HepG2 (cell line): Measurements from ENCODE around the gene CARD16. TPM values are rescaled to one million over a fixed set of nuclear protein-coding genes. Genes with fewer than 3 reads are reported as not detected.

Source experiments
- AHR ChIP-seq: IDR thresholded peaks from 2 replicates; pipeline ENCODE4 v1.6.1; 2018; ENCODE audit warnings: missing genetic modification reagents, missing compliant biosample characterization
- ELF3 ChIP-seq: IDR thresholded peaks from 2 replicates; pipeline ENCODE4 v1.6.1; 2016; ENCODE audit warnings: missing genetic modification reagents, missing compliant biosample characterization
- FOSL1 ChIP-seq: sonication (generic); formaldehyde crosslinking; IDR thresholded peaks from 2 replicates; pipeline ENCODE4 v1.9.0; 2021; ENCODE audit warnings: missing genetic modification reagents, borderline replicate concordance
- FOXJ3 ChIP-seq: sonication (generic); formaldehyde crosslinking; IDR thresholded peaks from 2 replicates; pipeline ENCODE4 v1.4.0; 2020; ENCODE audit warnings: missing genetic modification reagents, mild to moderate bottlenecking, borderline replicate concordance
- HOXA9 ChIP-seq: sonication (generic); formaldehyde crosslinking; IDR thresholded peaks from 2 replicates; pipeline ENCODE4 v1.8.1; 2022; ENCODE audit warnings: missing genetic modification reagents, mild to moderate bottlenecking, moderate library complexity, borderline replicate concordance
- PHF20 ChIP-seq: sonication (generic); formaldehyde crosslinking; IDR thresholded peaks from 2 replicates; pipeline ENCODE4 v1.5.0; 2020; ENCODE audit warnings: mild to moderate bottlenecking, missing genetic modification reagents
- RARG ChIP-seq: sonication (generic); formaldehyde crosslinking; IDR thresholded peaks from 2 replicates; pipeline ENCODE4 v1.4.0; 2020; ENCODE audit warnings: low read depth, mild to moderate bottlenecking, missing genetic modification reagents
- REL ChIP-seq: sonication (generic); formaldehyde crosslinking; conservative IDR thresholded peaks from 2 replicates; pipeline ENCODE4 v1.8.0; 2022; ENCODE audit warnings: mild to moderate bottlenecking, missing genetic modification reagents, moderate library complexity
- SOX13 ChIP-seq, 3 experiments: fragments of 450-650 bp in 1 of 3; sonication (generic) in 1 of 3; formaldehyde crosslinking in 1 of 3; IDR thresholded peaks in 2 of 3; conservative IDR thresholded peaks in 1 of 3; 2 replicates each; pipeline versions ENCODE4 v1.5.0 to v1.6.1; 2016 to 2020; ENCODE audit warnings: antibody characterized with exemption in 1 of 3, mild to moderate bottlenecking in 1 of 3, missing compliant biosample characterization in 1 of 3, missing genetic modification reagents in 1 of 3, moderate library complexity in 1 of 3
- SP1 ChIP-seq, 2 experiments: fragments of 450-650 bp in 1 of 2; sonication (generic) in 1 of 2; formaldehyde crosslinking in 1 of 2; IDR thresholded peaks; 2 replicates each; pipeline versions ENCODE4 v1.4.0 to v1.6.1; 2016 to 2020; ENCODE audit warnings: missing genetic modification reagents in 1 of 2
- SPEN ChIP-seq: sonication (generic); formaldehyde crosslinking; IDR thresholded peaks from 2 replicates; pipeline ENCODE4 v1.5.1; 2020; ENCODE audit warnings: low read depth, mild to moderate bottlenecking, missing genetic modification reagents
- ZBTB3 ChIP-seq: sonication (generic); formaldehyde crosslinking; IDR thresholded peaks from 2 replicates; pipeline ENCODE4 v1.4.0; 2020; ENCODE audit warnings: low read depth, mild to moderate bottlenecking, moderate library complexity, missing genetic modification reagents, borderline replicate concordance
- ZBTB38 ChIP-seq: sonication (generic); formaldehyde crosslinking; IDR thresholded peaks from 2 replicates; pipeline ENCODE4 v1.5.1; 2020; ENCODE audit warnings: mild to moderate bottlenecking, missing genetic modification reagents
- ZFP36L1 ChIP-seq: sonication (generic); formaldehyde crosslinking; IDR thresholded peaks from 2 replicates; pipeline ENCODE4 v1.8.0; 2022; ENCODE audit warnings: mild to moderate bottlenecking, missing genetic modification reagents, moderate library complexity
- ZNF431 ChIP-seq: sonication (generic); formaldehyde crosslinking; IDR thresholded peaks from 2 replicates; pipeline ENCODE4 v1.9.0; 2022; ENCODE audit warnings: missing genetic modification reagents, low read depth, mild to moderate bottlenecking, borderline replicate concordance
- ZNF564 ChIP-seq: sonication (generic); formaldehyde crosslinking; IDR thresholded peaks from 2 replicates; pipeline ENCODE4 v1.8.1; 2023; ENCODE audit warnings: mild to moderate bottlenecking, missing genetic modification reagents
- ZNF709 ChIP-seq: sonication (generic); formaldehyde crosslinking; IDR thresholded peaks from 2 replicates; pipeline ENCODE4 v1.5.0; 2020; ENCODE audit warnings: mild to moderate bottlenecking, missing genetic modification reagents
- ZNF749 ChIP-seq: sonication (generic); formaldehyde crosslinking; IDR thresholded peaks from 2 replicates; pipeline ENCODE4 v1.8.0; 2022; ENCODE audit warnings: mild to moderate bottlenecking, missing genetic modification reagents, moderate library complexity, borderline replicate concordance
- ZSCAN12 ChIP-seq: sonication (generic); formaldehyde crosslinking; IDR thresholded peaks from 2 replicates; pipeline ENCODE4 v1.9.0; 2021; ENCODE audit warnings: mild to moderate bottlenecking, missing genetic modification reagents
- polyA plus RNA-seq, 8 experiments: library from polyadenylated mRNA; depleted of rRNA in 3 of 8; stranded (reverse) in 7 of 8; unstranded in 1 of 8; fragments of >200 nt; fragmentation: Illumina TruSeq in 4 of 8; extraction: Trizol in 4 of 8; gene quantifications; 2 replicates each; pipeline versions ENCODE4 v1.2.1 to v1.2.3, GENCODE V29; 2011 to 2016; ENCODE audit warnings: low read depth in 4 of 8, missing spikeins in 1 of 8, mixed read lengths in 1 of 8; ENCODE audit not compliant: insufficient read depth in 1 of 8
- total RNA-seq, 5 experiments: library from RNA; depleted of rRNA; stranded (reverse); fragments of >200 nt; fragmentation: Illumina TruSeq; extraction: Trizol; gene quantifications; 2 replicates each; pipeline ENCODE4 v1.2.3, GENCODE V29; 2016; ENCODE audit warnings: low read depth in 1 of 5
- TF ChIP-seq, protein P1 (sequence below): sonication (generic); formaldehyde crosslinking; conservative IDR thresholded peaks from 2 replicates; pipeline ENCODE4 v1.4.0; 2020; ENCODE audit warnings: missing genetic modification reagents
- TF ChIP-seq, protein P2 (sequence below): sonication (generic); formaldehyde crosslinking; IDR thresholded peaks from 2 replicates; pipeline ENCODE4 v1.5.0; 2020; ENCODE audit warnings: missing genetic modification reagents
- TF ChIP-seq, protein P3 (sequence below): sonication (generic); formaldehyde crosslinking; IDR thresholded peaks from 2 replicates; pipeline ENCODE4 v1.4.0; 2020; ENCODE audit warnings: mild to moderate bottlenecking, missing genetic modification reagents, borderline replicate concordance

Gene CARD16
- total and polyA plus RNA-seq, 2 of the 13 experiments (the other 11 are each of a cell fraction or from before 2014, with no cell fraction given), result 0.34 TPM; not detected in 1

DNA sequence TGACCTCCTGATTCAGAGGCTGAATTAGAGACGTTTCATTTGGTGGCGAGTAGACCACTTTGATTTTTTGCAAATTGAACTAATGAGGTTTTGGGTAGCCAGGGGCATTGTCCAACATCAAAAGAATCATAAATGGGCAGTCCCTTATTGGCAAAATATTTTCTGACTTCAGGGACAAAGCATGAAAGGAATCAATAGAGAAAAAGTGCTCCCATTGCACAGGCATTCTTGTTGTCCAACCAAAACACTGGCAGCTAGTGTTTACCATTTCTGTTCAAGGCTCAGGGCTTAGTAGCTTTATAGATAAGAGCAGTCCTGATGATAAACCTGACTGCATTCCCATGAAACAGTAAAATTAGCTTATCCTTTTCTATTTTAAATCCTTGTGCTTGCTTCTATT lies 6.4 kb upstream of the CARD16 start (continued):
- TF ChIP-seq HOXA9 (CRISPR knock-in tag) (no peak), FOSL1 (no peak), ZSCAN12 (CRISPR knock-in tag) (no peak), FOXJ3 (CRISPR knock-in tag) (peak; percentile 92; the same call in 1 of the 2 replicates), PHF20 (no peak), REL (CRISPR knock-in tag) (no peak), ZNF709 (CRISPR knock-in tag) (no peak), AHR (no peak), ZFP36L1 (no peak), ZBTB38 (CRISPR knock-in tag) (no peak), SP1 (IDR thresholded peaks at IDR 0.05) (no peak), SP1 (CRISPR knock-in tag; IDR thresholded peaks at IDR 0.05) (no peak), ZNF749 (CRISPR knock-in tag) (no peak), RARG (no peak), SOX13 (IDR thresholded peaks at IDR 0.05) (peak; percentile 68; the same call in 1 of the 2 replicates), SOX13 (CRISPR knock-in tag; conservative IDR thresholded peaks at IDR 0.05 in 1 of 2, IDR thresholded peaks at IDR 0.05 in 1 of 2) (peak in 1 of 2 experiments; percentile 96; a peak in 2 of 4 replicates), ZBTB3 (CRISPR knock-in tag) (no peak), ZNF564 (no peak), ELF3 (CRISPR knock-in tag) (no peak; the same call in 1 of the 2 replicates), ZNF431 (CRISPR knock-in tag) (no peak), SPEN (no peak)
- TF ChIP-seq, protein P1, sequence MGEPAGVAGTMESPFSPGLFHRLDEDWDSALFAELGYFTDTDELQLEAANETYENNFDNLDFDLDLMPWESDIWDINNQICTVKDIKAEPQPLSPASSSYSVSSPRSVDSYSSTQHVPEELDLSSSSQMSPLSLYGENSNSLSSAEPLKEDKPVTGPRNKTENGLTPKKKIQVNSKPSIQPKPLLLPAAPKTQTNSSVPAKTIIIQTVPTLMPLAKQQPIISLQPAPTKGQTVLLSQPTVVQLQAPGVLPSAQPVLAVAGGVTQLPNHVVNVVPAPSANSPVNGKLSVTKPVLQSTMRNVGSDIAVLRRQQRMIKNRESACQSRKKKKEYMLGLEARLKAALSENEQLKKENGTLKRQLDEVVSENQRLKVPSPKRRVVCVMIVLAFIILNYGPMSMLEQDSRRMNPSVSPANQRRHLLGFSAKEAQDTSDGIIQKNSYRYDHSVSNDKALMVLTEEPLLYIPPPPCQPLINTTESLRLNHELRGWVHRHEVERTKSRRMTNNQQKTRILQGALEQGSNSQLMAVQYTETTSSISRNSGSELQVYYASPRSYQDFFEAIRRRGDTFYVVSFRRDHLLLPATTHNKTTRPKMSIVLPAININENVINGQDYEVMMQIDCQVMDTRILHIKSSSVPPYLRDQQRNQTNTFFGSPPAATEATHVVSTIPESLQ (CRISPR knock-in tag), result no peak
- TF ChIP-seq, protein P2, sequence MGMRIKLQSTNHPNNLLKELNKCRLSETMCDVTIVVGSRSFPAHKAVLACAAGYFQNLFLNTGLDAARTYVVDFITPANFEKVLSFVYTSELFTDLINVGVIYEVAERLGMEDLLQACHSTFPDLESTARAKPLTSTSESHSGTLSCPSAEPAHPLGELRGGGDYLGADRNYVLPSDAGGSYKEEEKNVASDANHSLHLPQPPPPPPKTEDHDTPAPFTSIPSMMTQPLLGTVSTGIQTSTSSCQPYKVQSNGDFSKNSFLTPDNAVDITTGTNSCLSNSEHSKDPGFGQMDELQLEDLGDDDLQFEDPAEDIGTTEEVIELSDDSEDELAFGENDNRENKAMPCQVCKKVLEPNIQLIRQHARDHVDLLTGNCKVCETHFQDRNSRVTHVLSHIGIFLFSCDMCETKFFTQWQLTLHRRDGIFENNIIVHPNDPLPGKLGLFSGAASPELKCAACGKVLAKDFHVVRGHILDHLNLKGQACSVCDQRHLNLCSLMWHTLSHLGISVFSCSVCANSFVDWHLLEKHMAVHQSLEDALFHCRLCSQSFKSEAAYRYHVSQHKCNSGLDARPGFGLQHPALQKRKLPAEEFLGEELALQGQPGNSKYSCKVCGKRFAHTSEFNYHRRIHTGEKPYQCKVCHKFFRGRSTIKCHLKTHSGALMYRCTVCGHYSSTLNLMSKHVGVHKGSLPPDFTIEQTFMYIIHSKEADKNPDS (CRISPR knock-in tag), result no peak
- TF ChIP-seq, protein P3, sequence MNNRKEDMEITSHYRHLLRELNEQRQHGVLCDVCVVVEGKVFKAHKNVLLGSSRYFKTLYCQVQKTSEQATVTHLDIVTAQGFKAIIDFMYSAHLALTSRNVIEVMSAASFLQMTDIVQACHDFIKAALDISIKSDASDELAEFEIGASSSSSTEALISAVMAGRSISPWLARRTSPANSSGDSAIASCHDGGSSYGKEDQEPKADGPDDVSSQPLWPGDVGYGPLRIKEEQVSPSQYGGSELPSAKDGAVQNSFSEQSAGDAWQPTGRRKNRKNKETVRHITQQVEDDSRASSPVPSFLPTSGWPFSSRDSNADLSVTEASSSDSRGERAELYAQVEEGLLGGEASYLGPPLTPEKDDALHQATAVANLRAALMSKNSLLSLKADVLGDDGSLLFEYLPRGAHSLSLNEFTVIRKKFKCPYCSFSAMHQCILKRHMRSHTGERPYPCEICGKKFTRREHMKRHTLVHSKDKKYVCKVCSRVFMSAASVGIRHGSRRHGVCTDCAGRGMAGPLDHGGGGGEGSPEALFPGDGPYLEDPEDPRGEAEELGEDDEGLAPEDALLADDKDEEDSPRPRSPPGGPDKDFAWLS (CRISPR knock-in tag), result no peak
